Smooth muscle cell (in vitro differentiated cells): ENCODE results near the gene KRT14. TPM values are rescaled to one million over a fixed set of nuclear protein-coding genes. Genes with fewer than 3 reads are reported as not detected.
"Not testable (repeated sequence)": the region's sequence is repeated elsewhere in the genome, so short reads cannot be mapped to it uniquely, and the experiment has no call there.

Experiments
- DNase-seq: peaks from one replicate; lab custom pipeline; 2025; ENCODE audit not compliant: unreplicated experiment; lab: John Stamatoyannopoulos, UW
- H2AFZ ChIP-seq: fragments of 200-600 bp; sonication (generic); 2 replicates; pipeline ENCODE4 v1.6.0; 2016; ENCODE audit warnings: antibody characterized with exemption, low read depth, mild to moderate bottlenecking
- H3F3A ChIP-seq: fragments of 200-600 bp; sonication (generic); 2 replicates; pipeline ENCODE4 v1.6.0; 2017; ENCODE audit warnings: antibody characterized with exemption, low read depth
- H3K27ac ChIP-seq: fragments of 200-600 bp; sonication (generic); 2 replicates; pipeline ENCODE4 v1.5.1; 2016; ENCODE audit warnings: low read depth, mild to moderate bottlenecking
- H3K27me3 ChIP-seq: fragments of 200-600 bp; sonication (generic); 2 replicates; pipeline ENCODE4 v1.6.1; 2016; ENCODE audit warnings: low read depth, mild to moderate bottlenecking
- H3K36me3 ChIP-seq: fragments of 200-600 bp; sonication (generic); 2 replicates; pipeline ENCODE4 v1.5.1; 2016; ENCODE audit warnings: low read depth
- H3K4me1 ChIP-seq: fragments of 200-600 bp; sonication (generic); 2 replicates; pipeline ENCODE4 v1.5.1; 2016; ENCODE audit warnings: low read depth
- H3K4me2 ChIP-seq: fragments of 200-600 bp; sonication (generic); 2 replicates; pipeline ENCODE4 v1.6.0; 2016; ENCODE audit warnings: mild to moderate bottlenecking
- H3K4me3 ChIP-seq: fragments of 200-600 bp; sonication (generic); 2 replicates; pipeline ENCODE4 v1.5.1; 2016; ENCODE audit warnings: mild to moderate bottlenecking
- H3K79me2 ChIP-seq: fragments of 200-600 bp; sonication (generic); 2 replicates; pipeline ENCODE4 v1.6.0; 2016; ENCODE audit warnings: low read depth, mild to moderate bottlenecking
- H3K9ac ChIP-seq: fragments of 200-600 bp; sonication (generic); 2 replicates; pipeline ENCODE4 v1.6.0; 2016; ENCODE audit warnings: low read depth
- H3K9me3 ChIP-seq: fragments of 200-600 bp; sonication (generic); replicated peaks from 2 replicates; pipeline ENCODE4 v1.5.1; 2016; ENCODE audit warnings: low read depth
- H4K20me1 ChIP-seq: fragments of 200-600 bp; sonication (generic); 2 replicates; pipeline ENCODE4 v1.6.0; 2016; ENCODE audit warnings: low read depth
- WGBS: methylation state at CpG from one replicate; pipeline ENCODE4 v1.1.7; 2016; ENCODE audit warnings: low lambda C conversion rate; 5-methylcytosine and 5-hydroxymethylcytosine counted together
- polyA plus RNA-seq: library from polyadenylated mRNA; unstranded; fragments of >200 nt; fragmentation: Nextera tagmentation; extraction: Ambion mirVana; gene quantifications from 2 replicates; pipeline ENCODE4 v1.2.1, GENCODE V29; 2016
- total RNA-seq: library from RNA; depleted of rRNA; stranded (reverse); fragments of >200 nt; gene quantifications from 2 replicates; pipeline ENCODE4 v1.2.3, GENCODE V29; 2014
- TF ChIP-seq, protein P1 (sequence below): fragments of 200-600 bp; sonication (generic); IDR thresholded peaks from 2 replicates; pipeline ENCODE4 v1.5.1; 2017; ENCODE audit warnings: borderline replicate concordance, mild to moderate bottlenecking, antibody characterized with exemption; ENCODE audit not compliant: insufficient read depth, poor library complexity, severe bottlenecking

Gene KRT14
- total and polyA plus RNA-seq, 2 experiments from 2014 or later = 193 to 348 TPM

- Histone ChIP-seq H3K4me2 (no peak overlapping the region), H3K9ac (no peak overlapping the region), H3K79me2 (no peaks in the 10 kb centered on the region), H3K27me3 (no peaks in the 10 kb centered on the region), H3F3A (no peaks in the 10 kb centered on the region), H3K9me3 (no peaks in the 10 kb centered on the region), H3K4me1 (no peaks in the 10 kb centered on the region), H3K4me3 (no peak overlapping the region), H4K20me1 (no peaks in the 10 kb centered on the region), H2AFZ (no peak overlapping the region), H3K36me3 (no peaks in the 10 kb centered on the region), H3K27ac (peak overlapping the region; percentile 19)
- TF ChIP-seq, protein P1, sequence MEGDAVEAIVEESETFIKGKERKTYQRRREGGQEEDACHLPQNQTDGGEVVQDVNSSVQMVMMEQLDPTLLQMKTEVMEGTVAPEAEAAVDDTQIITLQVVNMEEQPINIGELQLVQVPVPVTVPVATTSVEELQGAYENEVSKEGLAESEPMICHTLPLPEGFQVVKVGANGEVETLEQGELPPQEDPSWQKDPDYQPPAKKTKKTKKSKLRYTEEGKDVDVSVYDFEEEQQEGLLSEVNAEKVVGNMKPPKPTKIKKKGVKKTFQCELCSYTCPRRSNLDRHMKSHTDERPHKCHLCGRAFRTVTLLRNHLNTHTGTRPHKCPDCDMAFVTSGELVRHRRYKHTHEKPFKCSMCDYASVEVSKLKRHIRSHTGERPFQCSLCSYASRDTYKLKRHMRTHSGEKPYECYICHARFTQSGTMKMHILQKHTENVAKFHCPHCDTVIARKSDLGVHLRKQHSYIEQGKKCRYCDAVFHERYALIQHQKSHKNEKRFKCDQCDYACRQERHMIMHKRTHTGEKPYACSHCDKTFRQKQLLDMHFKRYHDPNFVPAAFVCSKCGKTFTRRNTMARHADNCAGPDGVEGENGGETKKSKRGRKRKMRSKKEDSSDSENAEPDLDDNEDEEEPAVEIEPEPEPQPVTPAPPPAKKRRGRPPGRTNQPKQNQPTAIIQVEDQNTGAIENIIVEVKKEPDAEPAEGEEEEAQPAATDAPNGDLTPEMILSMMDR = no peak
- 30% methylated on average over 7 of the region's 7 CpGs for WGBS
- no peak for DNase-seq
Observed at GRCh38 chr17:41615454-41615853, 28.8 kb upstream of the KRT14 start.

DNA sequence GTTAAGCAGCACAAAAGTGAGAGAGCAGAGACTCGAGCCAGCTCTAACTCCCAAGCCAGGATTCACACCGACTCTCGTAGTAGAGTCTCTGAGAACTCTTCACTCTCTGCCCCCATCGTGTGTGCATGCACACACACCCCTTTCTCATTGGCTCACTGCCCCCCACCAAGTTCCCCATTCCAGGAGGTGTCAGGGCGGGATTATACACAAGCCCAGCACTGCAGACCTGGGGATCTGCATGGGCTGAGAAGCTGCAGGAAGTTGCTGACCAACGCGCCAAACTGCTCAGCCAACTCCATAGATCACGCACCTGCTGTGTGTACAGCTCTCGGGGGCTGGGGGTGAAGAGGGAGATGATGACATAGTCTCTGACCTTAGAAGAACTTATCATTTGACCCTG lies 28.1 kb upstream of the KRT14 start:
- H3F3A ChIP-seq, H3K27ac ChIP-seq, H3K4me2 ChIP-seq, H3K9ac ChIP-seq, H3K4me1 ChIP-seq, H3K9me3 ChIP-seq, H2AFZ ChIP-seq, H3K79me2 ChIP-seq, H4K20me1 ChIP-seq, H3K4me3 ChIP-seq, H3K36me3 ChIP-seq, H3K27me3 ChIP-seq, DNase-seq: not testable (repeated sequence)
- WGBS = 88% methylated on average over 9 of the region's 9 CpGs

DNA sequence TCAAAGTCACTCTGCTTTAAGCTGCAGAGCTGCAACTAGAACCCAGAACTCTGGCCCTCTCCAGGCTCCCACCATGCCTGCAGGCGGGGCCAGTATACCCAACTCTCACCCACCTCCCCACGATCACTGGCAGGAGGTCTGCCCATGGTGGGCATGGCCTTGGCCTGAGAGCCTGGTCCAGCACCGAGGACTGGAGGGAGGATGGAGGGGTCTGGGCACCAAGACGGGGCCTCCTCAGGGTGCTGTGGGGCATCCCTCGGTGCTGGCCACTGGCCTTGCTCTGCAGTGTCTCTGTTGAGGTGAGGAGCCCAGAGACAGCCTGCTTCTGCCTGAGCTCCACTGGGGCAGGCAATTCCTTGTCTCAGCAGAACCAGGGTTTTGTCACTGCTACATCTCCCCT lies 27.4 kb upstream of the KRT14 start:
- Histone ChIP-seq H3F3A (no peaks in the 10 kb centered on the region), H3K4me2 (no peak overlapping the region), H3K79me2 (no peaks in the 10 kb centered on the region), H3K4me1 (no peaks in the 10 kb centered on the region), H3K9me3 (no peaks in the 10 kb centered on the region), H2AFZ (no peak overlapping the region), H3K27ac (no peak overlapping the region), H3K36me3 (no peaks in the 10 kb centered on the region), H4K20me1 (no peaks in the 10 kb centered on the region), H3K27me3 (no peaks in the 10 kb centered on the region), H3K9ac (no peak overlapping the region), H3K4me3 (no peak overlapping the region)
- no peak for DNase-seq
- 99% methylated on average over 5 of the region's 5 CpGs for WGBS
- TF ChIP-seq, protein P1 = no peak

DNA sequence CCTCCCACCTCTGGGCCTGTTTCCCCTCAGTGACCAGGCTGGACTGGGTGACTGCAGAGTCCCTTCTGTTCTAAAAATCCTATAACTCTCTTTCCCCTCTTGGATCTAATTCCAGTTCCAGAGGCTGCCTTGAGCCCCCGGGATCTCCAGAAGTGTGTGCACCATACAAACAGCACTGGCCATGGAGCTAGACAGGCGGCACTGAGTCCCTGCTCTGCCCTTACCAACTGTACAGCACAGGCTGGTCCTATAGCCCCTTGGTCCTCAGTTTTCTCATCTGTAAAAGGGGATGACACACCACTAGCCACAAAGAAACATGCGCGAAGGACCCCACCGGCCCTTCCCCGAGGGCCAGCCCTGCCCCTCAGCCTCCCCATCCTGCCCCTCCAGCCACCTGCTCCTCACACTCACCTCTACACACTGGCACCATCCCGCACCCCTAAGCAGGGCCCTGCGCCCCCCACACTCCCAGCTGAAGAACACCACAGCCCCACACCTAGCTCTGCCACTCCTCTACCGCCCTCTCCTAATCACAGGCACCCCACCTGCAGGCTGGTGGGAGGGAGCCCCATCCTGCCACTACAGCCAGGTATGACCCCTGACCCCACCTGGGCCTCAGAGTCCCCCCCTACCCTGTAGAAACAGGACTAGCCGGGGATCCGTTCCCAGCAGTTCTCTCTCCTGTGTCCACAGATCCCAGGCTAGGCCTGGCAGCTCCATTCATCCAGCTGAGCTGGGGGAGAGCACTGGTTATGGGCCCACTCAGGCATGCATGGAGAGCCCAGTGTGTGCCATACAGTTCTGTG lies 26.8 kb upstream of the KRT14 start:
- Histone ChIP-seq H4K20me1 (no peaks in the 10 kb centered on the region), H3K4me3 (no peak overlapping the region), H3K27ac (peak overlapping the region; percentile 44), H3K9ac (no peak overlapping the region), H2AFZ (no peak overlapping the region), H3F3A (no peaks in the 10 kb centered on the region), H3K9me3 (no peaks in the 10 kb centered on the region), H3K79me2 (no peaks in the 10 kb centered on the region), H3K27me3 (no peaks in the 10 kb centered on the region), H3K4me2 (no peak overlapping the region), H3K36me3 (no peaks in the 10 kb centered on the region), H3K4me1 (no peaks in the 10 kb centered on the region)
- 89% methylated on average over 7 of the region's 11 CpGs for WGBS
- TF ChIP-seq, protein P1 = no peak
- no peak for DNase-seq

DNA sequence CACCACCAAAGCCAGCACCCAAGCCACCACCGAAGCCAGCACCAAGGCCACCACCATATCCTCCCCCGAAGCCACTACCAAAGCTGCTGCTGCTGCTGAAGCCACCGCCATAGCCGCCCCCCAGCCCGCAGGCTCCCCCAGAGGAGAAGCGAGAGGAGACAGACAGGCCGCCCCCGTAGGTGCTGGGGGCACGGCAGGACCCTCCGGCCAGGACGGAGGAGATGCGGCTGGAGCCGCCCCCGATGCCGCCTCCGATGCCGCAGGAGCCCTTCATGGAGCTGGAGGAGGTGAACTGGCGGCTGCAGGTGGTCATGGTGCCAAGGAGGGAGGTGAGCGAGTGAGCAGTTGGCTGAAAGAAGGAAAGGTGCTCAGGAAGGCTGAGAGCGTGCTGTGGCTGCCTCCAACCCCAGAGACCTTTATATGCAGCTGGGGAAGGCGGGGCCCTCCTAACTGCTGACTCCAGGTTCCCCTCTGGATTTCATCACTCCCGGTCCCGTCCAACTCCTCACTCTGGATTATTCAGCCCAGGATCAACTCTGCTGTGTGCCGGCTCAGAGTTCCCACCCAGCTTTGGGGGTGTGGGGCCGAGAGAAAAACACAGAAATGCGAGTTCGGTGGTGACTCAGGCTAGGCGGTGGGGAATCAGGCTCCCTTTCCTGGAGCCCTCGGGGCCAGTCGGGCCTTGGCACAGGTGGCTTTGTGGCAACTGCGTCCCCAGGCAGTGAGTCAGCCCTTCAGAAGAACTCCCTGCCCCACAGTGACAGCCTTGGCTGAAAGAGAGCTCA lies 25.9 kb upstream of the KRT14 start, which contains the start of gene KRT16:
Gene KRT16 (minus strand): TSS at position 392 of the 785 bp plus-strand sequence. CDS start 79 bp downstream, at position 313.
- not testable (repeated sequence) for H2AFZ ChIP-seq, H3K9ac ChIP-seq, H4K20me1 ChIP-seq, H3K4me2 ChIP-seq, H3K27me3 ChIP-seq, H3K79me2 ChIP-seq, H3K9me3 ChIP-seq, H3K4me3 ChIP-seq, H3F3A ChIP-seq, DNase-seq, H3K4me1 ChIP-seq, H3K36me3 ChIP-seq
- WGBS = 72% methylated on average over 31 of the region's 31 CpGs
- H3K27ac ChIP-seq = peak within 1 kb of the TSS; percentile 44
